Measurements from ENCODE around the gene UHRF1.
"Not testable (repeated sequence)": the region's sequence is repeated elsewhere in the genome, so short reads cannot be mapped to it uniquely, and the experiment has no call there.

Gene UHRF1

DNA sequence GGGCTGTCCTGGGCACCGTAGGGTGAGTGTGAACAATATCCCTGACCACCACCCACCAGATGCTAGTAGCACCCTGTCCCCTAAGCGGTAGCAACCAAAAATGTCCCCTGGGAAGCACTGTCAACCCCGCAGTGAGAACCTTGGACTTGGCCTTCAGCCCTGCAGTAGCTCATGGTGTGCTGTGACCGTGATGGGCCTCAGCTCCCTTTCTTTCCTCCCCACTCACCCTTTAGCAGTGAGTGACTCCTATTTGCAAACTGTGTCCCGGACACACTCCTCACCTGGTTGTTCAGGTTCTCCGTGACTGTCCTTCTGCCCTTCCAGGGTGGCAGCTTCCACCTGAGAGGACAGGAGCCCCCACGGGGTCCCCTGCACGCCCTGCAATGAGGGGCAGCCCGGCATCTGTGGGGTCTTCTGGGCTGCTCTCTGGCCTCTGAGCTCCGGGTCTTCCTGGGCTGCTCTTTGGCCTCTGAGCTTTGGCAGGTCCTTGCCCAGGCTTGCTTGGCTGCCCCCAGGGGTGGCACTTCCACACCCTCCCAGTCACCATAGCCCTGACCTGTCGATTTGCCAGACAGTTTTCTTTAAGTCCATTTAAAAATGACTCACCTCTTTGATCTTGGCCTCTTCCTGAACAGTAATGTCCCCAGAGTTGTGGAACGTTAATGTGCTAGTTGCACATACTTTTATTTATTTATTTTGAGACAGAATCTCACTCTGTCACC, 63.4 kb downstream of the UHRF1 start:
- DNase-seq: no peak

DNA sequence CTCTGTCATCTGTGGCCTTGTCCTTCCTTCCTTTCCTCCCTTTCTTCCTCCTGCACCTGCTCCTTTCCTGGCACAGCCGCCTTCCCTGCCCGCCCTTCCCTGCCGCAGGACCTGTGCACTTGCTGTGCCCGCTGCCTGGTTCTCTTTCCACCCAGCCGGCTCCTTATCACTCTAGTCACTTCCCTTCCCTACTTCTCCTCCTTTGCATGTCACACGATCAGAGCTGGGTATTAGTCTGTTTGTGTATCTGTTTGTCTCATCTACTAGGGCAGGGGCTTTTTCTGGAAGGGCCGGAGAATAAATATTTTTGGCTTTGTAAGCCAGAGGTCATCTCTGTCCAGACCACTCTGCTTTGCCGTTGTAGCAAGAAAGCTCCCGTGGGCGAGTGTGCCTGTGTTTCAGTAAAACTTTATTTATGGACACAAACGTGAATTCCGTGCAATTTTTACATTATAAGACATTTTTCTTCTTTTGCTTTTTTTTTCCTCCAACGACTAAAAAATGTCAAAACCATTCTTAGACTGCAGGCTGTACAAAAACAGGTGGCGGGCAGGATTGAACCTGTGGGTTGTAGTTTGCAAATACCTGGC, 65.7 kb downstream of the UHRF1 start:
- no peak for DNase-seq

DNA sequence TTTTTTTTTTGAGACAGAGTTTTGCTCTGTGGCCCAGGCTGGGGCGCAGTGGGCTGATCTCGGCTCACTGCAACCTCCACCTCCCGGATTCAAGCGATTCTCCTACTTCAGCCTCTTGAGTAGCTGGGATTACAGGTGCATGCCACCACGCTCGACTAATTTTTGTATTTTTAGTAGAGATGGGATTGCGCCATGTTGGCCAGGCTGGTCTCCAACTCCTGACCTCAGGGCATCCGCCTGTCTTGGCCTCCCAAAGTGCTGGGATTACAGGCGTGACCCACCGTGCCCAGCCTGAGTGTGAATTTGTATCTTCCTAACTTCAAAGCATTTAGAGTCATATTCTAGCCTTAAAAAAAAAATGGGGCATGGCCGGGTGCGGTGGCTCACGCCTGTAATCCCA, 66.3 kb downstream of the UHRF1 start:
- not testable (repeated sequence) for DNase-seq

DNA sequence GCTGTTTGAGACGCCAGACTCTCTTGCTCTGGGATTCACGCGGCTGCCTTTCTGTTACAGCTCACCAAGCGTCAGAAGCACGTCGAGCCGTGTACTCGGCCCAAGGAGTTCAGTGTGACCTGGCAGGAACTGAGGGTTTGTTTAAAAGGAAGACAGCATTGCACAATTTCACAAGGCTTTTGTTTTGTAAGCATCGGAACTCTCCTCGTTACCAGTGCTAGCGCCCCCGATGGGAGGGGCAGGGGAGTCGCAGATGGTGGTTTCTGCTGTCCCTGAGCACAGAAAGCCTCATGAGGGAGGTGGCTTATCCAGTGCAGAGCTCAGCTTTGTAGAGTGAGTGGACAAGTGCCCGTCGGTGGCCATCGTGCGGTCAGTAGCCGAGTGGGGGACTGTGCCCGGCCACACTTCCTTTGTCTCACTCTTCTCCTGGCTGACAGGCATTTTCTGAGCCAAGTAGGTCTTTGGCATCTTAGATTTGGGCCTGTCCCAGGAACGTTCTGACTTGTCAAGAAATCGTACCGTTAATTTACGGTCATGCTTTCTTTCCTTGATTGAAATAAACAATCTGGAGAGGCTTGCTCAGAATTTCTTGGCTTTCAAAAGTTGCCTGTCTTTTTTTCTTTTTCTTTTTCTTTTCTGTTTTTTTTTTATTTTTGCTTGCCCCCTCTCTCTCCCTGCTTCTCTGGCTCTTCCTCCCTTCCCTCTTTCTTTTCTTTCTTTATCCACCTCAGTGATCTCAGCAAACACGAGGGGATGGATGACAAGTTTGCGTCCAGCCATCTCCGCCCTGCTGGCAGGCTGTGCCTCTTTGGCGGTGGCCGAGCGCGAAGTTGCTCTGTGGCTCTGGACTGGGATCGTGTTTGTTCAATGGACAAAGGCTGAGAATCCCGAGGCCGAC, 67.3 kb downstream of the UHRF1 start:
- peak; percentile 62 for DNase-seq

DNA sequence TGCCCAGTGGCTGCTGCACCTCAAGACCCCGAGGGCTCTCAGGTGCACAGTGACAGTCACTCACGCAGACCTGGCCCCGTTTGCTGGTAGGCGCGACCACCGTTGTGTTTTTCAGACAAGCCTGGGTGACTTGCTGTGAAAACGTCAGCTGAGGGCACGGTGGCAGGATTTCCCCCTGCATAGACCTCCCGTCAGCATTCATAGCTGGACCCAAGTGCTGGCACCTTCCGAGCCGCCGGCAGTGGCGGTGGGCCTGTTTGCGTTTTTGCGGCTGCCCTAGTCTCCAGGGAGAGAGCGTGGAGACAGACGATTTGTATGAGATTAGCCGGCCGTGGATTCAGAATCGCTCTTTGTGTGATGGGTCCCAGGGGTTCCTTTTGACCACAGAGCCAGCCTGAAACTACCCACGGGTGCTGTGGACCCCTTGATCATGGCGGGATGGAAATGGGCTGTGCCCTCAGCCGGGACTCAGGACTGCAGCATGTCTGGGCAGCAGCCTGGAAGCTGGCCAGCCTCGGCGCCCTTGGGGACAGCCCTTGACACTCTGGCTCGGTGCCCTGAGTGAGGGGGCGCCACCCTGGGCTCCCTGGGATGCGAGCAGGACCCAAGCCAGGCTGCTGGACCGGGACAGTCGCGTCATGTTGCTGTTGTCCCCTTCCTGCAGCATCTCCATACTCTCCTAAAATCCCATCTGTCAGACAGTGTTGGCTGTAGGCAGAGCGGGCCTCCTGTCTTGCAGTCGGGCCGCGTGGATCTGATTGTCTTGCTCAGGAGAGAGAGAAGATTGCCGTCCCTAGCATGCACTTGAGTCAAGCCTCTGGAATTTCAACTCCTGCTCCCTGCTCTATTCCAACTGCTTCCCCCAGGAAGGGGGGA, 68.2 kb downstream of the UHRF1 start:
- peak; percentile 61 for DNase-seq

DNA sequence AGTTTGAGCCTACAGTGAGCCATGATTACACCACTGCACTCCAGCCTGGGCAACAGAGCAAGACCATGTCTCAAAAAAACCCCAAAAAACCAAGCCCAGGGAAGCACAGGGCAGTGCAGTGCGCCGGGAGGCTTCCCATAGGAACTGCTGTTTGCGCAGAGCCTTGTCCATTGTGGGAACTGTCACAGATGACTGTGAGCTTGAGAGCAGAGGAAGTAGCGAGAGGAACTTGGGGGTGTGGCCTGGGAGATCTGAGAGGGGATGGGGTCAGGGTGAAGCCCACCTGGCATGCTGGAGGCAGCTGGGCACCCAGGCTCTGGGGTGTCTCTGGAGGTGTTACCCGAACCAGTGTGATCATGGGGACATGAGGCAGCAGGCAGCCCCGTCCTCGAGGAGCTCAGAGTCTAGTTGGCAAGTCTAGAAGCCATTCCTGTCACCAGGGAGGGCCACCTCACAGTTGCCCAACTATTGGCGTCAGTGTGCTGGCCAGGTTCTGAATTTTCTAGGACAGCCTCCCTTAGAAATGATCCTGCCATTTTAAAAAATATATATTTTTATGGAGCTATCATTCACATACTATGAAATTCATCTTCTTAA, 70.0 kb downstream of the UHRF1 start:
- no peak for DNase-seq

DNA sequence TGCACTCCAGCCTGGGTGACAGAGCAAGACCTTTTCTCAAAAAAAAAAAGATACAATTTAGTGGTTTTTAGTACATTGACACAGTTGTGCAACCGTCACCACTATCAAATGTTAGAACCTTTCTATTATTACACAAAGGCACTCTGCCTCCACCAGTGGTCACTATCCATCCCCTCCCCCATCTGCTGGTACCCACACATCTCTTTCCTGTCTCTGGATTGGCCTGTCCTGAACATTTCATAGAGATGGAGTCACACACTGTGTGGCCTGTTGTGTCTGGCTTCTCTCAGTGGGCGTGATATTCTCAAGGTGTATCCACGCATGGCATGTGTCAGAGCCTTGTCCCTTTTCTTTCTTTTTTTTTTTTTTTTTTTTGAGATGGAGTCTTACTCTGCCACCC, 70.8 kb downstream of the UHRF1 start:
- DNase-seq: no peak

DNA sequence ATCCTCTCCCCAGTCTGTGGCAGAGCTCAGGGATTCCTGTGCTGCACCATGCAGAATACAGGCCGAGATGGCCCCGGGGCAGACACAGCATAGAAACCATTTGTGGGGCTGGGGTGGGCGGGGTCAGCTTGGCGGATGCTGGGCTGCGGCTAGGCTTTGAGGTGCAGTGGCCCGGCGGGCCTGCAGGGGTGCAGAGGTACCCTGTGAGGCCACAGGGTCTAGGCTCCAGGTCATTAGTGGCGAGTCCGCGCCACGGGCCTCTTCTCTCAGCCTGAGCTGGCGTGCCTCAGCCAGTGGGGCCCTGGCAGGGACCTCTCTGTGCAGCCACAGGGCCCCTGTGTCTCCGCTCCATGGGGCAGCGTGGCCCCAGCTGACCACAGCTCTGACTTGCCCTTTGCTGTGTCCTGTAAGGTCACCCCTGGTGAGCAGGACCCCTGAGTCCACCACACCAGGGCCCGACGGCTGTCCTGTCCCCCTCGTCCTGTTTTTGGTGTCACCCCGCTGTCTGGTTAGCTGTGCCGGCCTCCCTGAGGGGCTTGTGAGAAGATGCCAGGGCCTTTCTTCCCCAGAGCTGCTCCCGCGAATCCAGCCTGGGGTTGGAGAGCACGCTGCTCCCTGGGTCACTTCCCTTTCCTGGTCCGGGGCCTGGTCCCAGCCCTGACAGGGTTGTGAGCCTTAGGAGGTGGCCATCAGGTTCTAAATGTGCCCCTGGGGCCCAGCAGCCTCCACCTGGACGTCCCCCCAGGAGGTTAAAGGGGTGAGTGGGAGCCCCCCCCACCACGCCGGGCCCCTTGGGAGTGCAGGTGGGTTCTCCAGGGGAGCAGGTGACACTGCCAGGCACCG, 71.8 kb downstream of the UHRF1 start:
- DNase-seq: no peak

DNA sequence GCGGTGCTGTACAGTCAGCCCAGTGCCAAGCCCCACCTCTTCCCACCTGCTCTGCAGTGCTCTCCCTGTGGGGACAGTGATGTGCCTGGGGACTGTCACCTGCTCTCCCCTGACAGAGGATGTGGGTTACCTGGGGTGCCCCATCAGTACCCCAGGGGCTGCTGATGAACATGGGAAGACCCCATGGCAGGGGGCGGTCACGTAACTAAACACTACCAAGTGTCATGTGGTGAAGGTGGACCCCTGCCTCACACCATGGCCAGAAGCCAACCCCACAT, 72.3 kb downstream of the UHRF1 start:
- DNase-seq: no peak

DNA sequence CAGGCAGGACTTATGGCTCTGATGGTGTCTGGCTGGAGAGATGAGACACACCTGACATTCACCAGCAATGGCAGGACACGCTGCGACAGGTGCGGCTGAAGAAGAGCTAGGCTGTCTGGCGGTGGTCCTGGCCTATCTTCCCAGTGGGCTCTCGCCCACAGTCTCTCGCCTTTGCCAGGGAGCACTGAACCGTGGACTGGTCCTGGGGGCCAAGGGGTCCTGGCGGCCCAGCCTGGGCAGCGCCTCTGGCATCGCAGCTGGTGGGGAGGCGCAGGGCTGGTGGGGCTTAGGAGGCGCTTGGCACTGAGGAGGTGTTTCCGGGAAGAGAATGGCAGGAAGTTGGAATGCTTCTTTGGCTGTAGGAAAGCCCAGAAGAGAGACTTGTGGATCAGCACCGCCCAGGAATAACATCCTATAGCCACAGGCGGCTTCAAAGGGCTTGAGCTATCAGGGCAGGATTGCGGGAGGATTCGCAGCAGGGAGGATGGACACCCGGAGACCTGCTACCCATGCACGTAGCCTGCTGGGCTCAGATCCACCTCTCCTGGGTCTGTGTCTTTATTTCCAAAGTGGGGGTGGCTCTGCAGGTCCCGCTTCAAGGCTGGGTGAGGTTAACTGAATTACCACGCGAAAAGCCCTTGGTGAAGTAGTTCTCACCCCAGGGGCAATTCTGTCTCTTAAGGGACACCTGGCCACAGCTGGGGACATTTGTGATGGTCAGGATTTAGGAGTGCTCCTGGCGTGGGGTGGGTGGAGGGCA, 74.2 kb downstream of the UHRF1 start:
- peak; percentile 26 for DNase-seq

DNA sequence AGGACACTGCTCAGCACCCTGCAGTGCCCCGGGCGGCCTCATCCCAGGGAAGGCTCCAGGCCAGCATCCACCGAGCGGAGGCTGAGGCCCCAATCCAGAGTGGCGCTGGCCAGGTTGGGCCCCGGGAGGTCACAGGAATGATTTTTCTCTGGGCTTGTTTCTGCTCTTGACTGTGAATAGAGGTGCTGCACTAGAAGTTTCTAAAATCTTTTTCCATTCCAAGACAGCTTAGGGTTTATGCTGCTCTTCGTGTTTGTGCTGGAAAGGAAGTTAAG, 74.7 kb downstream of the UHRF1 start:
- no peak for DNase-seq

DNA sequence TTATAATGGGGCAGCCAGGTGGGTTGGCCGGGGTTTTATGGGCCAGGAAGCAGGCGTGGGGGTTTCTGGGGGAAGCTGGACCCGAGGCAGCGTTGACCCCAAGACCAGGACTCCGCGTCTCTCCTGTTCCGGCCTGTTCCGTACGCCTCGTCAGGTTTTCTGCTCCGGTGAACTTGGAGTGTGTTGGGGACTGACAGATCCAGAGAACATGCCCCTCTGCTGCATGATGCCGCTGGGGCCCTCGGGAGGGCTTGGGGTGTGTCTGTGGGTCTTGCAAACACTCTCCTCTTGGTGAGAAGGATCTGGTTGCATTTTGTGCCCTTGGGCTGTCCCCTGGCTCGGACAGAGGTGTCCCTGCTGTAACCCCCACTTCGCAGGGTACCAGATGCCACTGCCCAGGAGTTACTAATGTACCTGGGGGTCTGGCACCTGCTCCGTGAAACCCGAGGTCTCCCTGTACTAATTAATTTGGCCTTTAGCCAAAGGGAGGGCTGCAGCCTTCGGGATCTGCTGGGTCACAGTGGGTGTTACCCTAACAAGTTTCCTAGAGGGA, 75.2 kb downstream of the UHRF1 start:
- DNase-seq: peak; percentile 95

DNA sequence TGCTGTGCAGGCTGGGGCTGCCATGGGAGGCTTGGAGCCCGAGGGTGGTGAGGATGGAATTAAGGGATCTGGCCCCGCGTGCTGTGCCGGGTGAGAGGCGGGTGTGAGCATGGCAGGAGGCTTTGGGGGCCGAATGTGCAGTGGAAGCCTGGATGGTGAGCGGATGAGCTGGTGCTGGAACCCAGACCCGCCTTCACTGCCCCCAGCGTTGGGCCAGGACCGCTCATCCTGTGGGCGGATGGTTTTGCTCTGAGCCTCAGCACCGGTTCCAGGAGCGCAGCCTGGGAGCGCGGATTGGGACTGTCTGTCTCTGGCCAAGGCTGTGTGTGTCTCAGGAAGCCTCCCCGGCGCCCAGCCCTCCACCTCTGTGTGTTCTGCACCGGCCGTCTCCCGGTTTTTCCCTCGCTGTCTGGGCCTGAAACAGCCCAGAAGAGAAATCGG, 76.3 kb downstream of the UHRF1 start:
- DNase-seq: no peak

DNA sequence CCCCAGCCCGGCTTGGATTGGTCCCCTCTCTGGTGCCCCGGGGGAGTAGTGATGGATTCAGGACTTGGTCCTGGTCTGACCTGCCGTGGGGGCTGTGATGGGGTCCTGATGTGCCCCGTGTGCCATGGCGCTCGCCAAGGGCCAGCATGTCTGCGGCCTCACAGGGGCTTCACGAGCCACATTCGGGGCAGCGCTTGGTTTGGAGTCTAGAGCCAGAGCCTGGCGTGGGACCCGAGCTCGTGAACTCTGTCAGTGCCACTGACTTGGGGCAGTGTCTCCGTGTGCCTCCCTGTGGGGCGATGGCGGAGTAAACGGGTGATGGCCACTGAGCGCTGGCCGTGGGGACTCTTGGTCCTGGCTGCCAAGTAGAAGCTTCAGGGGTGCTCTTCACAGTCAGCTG, 76.8 kb downstream of the UHRF1 start:
- no peak for DNase-seq

DNA sequence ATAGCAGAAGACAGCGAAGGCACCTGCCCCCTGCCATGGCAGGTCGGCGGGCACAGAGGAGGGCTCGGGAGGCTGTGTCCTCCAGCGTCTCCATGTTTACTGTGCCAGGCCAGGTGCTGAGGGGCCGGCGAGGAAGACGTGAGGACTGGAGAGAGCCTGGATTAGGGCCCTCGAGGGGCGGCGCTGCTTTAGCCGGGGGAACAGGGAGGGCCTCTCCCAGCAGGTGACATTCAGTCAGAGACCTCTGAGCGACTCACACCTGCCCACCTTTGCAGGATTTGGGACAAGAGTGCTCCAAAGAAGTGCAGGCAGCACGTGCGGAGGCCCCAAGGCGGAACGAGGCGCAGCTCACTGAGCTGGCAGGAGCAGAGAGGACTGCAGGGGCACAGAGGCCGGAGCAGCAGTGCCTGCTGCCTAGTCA, 77.2 kb downstream of the UHRF1 start:
- peak; percentile 32 for DNase-seq

DNA sequence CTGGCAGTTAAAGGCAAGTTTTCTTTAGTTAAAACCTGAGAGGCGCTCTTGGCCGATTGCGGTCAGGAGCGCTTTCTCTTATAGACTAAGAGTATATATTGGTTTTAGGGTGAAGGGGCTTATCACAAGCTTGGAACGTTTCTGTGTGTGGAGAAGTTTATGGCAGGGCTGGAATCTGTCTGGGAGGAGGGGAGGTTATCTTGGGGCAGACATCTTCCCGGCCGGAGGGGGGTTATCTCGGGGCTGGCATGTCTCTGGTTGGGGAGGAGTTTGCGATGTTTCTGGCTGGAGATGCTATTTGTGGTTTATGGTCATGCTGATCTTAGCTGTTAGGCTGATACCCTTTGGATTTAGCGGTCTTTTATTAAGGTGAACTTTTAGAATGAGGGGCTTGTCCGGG, 78.0 kb downstream of the UHRF1 start:
- DNase-seq: no peak

DNA sequence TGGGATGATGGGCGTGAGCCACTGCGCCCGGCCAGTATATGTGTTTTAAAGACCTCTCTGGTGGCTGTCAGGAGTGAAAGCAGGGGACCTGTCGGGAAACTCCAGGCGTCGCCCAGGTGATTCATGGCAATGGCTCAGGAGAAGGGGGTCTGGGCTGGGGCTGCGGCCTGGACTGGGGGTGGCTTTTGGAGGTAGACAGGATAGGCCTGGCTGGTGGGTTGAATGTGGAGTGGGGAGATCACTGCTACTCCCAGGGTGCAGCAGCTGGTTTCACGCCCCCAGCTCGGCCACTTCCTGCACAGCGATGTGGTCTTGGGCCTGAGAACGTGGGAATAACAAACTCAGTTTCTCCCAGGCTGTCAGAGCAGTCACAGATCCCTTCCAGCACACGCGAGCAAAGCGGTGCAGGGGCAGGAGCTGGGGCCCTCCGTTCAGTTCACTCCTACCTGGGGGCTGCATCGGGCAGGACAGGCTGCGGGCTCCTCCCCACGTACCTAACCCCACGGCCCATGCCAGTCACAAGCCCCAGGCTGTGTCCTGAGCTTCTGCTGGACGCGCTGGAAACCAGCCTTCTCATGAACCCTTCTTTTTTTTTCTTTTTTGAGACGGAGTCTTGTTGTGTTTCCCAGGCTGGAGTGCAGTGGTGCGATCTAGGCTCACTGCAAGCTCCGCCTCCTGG, 78.5 kb downstream of the UHRF1 start:
- no peak for DNase-seq

DNA sequence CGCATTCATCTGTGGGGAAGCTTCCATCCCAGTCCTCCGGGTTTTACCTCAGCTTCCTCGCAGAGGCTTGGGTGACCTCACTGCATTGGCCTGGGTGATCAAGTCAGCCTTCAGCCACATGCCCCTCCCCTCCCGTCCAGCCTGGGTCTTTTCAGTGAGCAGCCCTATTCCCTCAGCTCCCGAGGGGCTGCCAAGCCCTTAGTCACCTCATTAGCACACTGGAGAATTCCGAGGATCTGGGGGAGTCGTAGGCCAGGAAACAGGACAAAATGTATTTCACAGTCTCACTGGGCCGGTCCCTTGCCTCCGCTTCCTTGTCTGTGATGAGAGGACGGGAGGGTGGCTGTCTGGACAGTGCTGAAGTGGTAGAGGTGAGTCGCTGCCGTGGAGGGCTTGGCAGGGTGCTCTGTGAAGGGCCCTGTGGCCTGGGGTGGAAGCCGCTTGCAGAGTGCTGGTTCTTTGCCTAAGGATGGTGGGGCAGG, 79.5 kb downstream of the UHRF1 start:
- peak; percentile 67 for DNase-seq

DNA sequence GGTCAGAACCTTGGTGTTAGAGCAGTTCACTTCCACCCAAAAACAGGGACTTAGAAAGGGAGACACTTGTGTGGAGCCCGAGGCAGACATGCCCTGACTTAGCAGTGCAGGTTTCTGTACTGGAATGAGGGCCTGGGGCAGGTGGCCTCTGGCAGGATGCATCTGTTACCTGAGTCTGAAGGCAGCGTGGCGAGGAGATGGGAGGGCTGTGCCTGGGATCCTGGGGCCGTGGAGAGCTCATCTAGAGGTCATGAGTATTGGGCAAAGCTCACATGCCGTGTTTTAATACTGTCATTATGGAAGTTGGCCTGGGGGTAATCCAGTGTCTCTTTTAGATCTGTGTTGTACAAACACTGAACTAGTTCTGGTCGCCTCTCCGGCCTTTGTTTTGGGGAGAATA, 81.0 kb downstream of the UHRF1 start:
- no peak for DNase-seq

DNA sequence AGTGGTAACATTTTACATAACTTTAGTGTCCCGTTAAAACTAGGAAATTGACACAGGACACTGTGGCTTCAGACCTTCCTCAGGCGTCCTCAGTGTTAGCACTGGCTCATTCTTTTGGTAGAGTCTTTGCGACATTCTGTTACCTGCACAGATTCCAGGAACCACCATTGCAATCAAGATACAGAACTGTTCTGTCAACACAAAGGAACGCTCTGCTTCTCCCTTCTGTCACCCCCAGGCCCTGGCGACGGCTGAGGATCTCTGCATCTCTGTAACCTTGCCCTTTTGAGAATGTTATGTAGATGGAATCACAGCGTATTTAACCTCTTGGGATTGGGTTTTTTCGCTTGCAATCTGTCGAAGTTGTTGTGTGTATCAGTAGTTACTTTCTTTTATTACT, 82.2 kb downstream of the UHRF1 start:
- no peak for DNase-seq

Data from eye (tissue), 1 donor.